HG03439 (cell line): ENCODE data around the gene FSIP1.

Experiments used
- ATAC-seq: cut with Tn5 transposase; IDR thresholded peaks from one replicate; pipeline ENCODE4 v1.9.1; 2021; ENCODE audit warnings: mild to moderate bottlenecking, moderate library complexity; ENCODE audit not compliant: unreplicated experiment

FSIP1 gene

GRCh38 chr15:39624806-39625205, 157.8 kb downstream of the FSIP1 start:
- ATAC-seq, result no peak

DNA sequence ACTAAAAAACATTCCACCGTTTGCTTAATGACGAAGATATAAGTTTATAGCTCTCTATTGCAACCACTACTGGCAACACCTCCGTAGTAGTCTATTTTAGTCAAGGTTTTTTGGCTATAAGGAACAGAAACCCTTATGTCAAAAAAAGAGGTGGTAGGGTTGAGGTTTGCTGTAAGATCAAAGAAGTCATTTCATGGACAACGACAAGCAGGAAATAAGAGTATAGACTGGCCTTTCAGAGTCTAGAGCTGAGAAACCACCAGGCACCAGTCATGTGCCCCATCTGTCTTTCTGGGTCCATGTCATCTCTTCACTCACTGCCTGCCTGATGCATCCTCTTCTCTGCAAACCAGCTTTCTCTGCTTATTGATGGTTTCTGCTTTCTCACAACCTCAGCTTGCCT, 159.1 kb downstream of the FSIP1 start:
- ATAC-seq, result peak; percentile 78

GRCh38 chr15:39622660-39623516, 159.8 kb downstream of the FSIP1 start:
- ATAC-seq, result no peak

DNA sequence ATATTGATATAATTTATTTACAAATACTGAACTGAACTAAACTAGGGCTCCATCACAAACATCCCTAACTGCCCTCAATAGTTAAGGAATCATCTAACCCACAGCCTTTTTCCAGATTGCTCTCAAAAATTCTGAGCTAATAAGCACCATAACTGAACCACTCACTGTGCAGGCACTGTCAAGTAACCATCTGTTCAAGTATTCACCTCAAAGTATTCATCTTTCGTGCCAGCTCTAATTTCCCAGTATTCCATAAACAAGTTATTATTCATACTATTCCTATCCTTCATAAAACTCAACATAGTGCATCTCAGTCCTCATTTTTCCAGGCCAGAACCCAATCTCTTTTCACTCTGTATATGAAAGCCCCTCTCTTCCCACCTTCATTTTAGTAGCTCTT, 160.7 kb downstream of the FSIP1 start:
- no peak for ATAC-seq

GRCh38 chr15:39621210-39621609, 161.4 kb downstream of the FSIP1 start:
- no peak for ATAC-seq

DNA sequence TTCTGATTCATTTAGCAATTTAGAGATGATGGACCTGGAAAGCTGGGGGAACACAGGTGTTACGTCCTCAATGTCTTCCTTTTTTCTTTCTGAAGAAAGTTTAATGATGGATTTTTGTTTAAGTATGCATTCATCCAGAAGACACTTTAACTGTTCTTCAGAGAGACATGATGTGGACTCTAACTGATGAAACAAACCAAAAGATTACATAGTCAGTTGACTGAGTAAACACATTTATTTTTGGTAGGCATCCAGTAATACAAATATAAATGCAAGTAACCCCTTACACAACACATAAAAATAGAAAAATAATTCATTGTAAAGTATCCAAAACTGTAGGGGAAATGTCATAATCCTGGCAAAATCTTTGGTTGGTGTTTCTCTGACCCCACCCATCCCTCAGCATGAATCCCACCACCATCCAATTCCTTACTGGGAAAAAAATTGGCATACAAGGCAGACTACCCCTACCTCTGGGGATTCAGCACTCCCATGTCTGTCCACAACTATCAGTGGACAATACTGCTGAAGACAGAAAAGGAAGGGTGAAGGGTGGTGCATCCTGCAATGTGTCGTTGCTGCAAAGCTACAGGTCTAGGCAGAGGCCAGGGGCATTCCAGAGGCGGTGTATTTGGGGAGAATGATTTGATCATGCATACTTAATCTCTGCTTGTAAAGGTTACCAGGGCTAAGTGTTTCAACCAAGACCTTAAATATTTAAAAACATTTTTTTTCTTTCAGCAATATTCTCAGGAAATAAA, 164.4 kb downstream of the FSIP1 start:
- no peak for ATAC-seq

DNA sequence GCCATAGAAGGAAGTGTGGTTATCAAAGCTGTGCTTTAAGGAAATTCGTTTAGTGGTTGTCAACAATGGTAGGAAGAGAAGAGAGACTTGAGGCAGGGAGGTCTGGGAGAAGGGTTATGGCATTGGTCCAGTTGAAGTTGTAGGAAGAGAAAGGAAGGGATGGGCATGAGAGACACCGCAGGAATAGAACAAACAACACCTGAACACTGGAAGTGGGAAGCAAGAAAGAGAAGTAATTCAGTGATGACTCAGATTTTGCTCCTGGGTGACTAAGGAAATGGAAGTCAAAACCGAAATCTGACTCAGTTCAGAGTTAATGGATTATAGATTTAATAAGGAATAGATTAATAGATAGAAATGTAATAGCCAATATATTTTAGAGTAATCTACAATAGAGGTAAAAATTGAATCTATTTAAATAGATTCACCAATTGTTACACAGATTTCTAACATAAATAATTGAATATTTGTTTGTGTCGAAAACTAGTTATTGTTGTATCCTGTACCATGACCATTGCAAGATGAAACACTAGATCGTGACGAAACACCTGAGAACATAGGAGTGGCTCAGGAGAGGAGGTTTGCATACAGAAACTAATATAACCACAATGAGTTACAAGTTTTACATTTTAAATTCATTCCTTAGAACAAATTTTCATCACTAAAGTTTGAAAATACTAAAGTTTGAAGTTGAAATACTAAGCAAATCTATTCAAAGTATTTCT, 165.7 kb downstream of the FSIP1 start:
- ATAC-seq, result no peak

- no peak for ATAC-seq
Observed at GRCh38 chr15:39613861-39614260, 168.8 kb downstream of the FSIP1 start.

GRCh38 chr15:39613271-39613670, 169.4 kb downstream of the FSIP1 start:
- no peak for ATAC-seq

GRCh38 chr15:39610665-39611064, 172.0 kb downstream of the FSIP1 start:
- no peak for ATAC-seq

DNA sequence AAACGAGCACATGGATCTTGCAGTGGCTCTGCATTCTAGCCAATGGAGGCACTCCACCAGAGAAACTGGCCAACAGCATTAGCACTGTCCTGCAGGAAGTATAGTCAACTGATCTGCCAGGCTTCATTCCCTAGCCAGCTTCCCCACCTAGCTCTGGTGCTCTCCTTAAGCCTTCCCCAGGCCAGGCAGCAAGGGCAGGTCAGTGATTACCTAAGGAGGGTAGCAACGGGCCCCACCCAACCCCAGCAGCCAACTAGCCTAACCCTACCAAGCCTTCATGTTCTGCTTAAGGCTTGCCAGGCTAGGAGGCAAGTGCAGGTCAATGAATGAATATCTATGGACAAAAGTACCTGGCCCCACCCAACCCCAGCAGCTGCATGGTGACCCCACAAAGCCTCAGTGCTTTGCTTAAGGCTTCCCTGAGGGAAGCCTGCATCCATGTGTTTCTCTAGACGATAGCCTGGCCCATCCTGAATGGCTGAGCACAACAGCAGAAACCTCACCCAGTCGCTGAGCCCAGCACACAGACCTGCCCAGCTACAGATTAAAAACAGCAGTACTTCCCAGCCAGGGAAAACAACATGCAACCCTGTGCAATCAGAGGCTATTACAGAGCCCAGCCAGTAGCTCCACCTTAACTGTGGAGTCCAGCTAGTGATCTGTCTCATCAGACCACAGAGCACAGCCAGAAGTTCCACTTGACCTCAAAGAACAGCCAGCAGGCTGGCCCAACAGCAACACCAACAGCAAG, 173.3 kb downstream of the FSIP1 start:
- no peak for ATAC-seq

DNA sequence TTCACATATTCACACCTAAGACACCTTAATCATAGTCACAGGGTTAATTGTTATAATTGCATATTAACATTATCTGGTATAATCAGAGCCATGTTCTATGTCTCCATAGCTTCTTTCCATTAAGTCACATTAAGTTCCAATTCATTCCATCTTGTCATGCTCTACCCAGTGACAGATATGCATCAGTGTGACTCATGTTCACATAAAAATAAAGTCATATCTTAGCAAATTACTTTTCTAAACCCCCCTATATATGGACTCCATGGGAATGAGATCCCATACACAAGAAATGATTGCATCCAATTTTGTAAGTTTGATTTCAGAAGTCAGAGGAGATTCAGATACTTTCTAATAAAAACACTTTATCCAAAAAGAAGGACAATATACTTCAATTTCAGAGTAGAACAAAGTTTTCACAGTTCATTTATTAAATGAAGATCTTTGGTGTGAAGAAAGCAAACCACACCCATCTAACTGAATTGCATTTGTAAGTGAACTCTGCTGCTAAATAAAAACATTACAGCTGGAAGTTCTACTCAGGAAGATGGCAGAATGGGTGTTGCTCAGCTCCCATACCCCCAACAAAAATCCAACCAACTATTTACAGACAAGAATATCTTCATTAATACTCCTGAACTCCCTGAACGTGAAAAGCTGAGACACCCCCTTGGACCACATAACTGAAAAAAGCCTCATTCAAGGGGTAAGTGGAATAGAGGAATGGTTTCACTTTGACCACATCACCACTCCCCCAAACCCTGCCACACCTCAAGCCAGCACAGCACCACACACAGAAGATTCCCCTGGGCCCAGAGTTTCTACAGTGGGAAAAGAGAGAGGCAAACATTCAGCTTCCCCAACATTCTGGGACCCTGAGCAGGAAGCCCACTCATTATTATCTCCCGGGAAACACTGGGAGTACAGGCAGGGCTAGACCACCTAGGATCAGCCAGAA, 174.2 kb downstream of the FSIP1 start:
- ATAC-seq, result no peak

DNA sequence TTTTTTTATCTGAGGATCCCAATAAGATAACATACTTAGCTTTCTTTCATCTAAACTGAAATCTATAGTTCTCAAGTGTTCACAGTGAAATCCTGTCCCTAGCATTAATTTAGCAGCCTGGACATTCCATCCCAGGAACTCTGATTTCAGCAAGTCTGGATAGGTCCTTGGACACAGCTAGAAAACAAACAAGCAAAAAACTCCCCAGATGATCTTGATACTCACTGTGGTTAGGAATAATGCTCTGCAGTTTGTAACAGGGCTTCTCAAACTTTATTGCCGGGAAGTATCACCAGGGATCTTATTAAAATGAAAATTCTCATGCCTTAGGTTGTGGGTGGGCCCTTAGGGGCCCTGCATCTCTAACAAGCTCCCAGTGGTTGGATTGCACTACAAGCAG, 177.5 kb downstream of the FSIP1 start:
- no peak for ATAC-seq

GRCh38 chr15:39602143-39602542, 180.5 kb downstream of the FSIP1 start:
- ATAC-seq, result no peak

GRCh38 chr15:39599871-39600270, 182.8 kb downstream of the FSIP1 start:
- ATAC-seq, result no peak

- ATAC-seq, result no peak
Observed at GRCh38 chr15:39598958-39599845, 183.4 kb downstream of the FSIP1 start.

GRCh38 chr15:39598186-39598850, 184.3 kb downstream of the FSIP1 start:
- ATAC-seq, result no peak

DNA sequence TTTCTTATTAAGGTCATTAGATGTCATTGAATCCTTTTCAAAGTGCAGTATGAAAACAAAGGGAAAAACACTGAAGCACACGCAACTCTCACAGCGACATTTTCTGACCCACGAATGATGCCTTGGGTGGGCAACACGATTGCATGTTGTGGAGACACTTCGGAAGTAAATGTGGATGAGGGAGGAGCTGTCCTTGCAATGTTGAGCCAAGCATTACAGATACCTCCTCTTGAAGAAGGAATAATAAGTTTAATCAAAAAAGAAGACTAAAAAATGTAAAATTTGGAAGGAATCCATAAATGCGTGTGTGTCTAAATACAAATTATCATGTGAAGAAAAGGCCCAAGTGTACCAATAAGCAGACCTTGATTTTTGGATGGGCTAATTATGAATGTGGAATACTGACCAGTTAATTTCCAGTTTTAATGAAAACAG, 184.9 kb downstream of the FSIP1 start:
- ATAC-seq, result no peak
